Measurements from ENCODE around the gene RUNX3. TPM values are rescaled to one million over a fixed set of nuclear protein-coding genes. Genes with fewer than 3 reads are reported as not detected.
A peak's percentile ranks its signal among the peaks of the same experiment; 100 is the strongest.

RUNX3 gene
- total RNA-seq, 1 experiment from 2014 or later: 3.7 TPM

GRCh38 chr1:24932725-24933294 is 2.7 kb upstream of the RUNX3 start:
- Histone ChIP-seq H2AFZ (ENCODE audit: low read length) (no peak overlapping the region), H3K4me3 (ENCODE audit: low read length) (no peak overlapping the region), H3K27me3 (ENCODE audit: low read length) (peaks cover 40% of the 10 kb centered on the region), H3K9me2 (replicated peaks; ENCODE audit: low read length) (no peaks in the 10 kb centered on the region), H4K20me1 (ENCODE audit: low read length) (no peaks in the 10 kb centered on the region), H3K9ac (ENCODE audit: low read length) (no peak overlapping the region), H3K4me2 (ENCODE audit: low read length) (no peak overlapping the region), H3F3A (ENCODE audit: low read length, unreplicated experiment) (no peaks in the 10 kb centered on the region), H3K4me1 (ENCODE audit: insufficient read depth, low read length) (no peaks in the 10 kb centered on the region), H3K79me2 (ENCODE audit: low read length) (no peaks in the 10 kb centered on the region), H3K9me3 (ENCODE audit: low read length) (no peaks in the 10 kb centered on the region), H3K27ac (ENCODE audit: low read length) (no peak overlapping the region), H3K36me3 (ENCODE audit: low read depth, low read length) (no peaks in the 10 kb centered on the region)
- intact Hi-C loops (cut with micrococcal nuclease): loop anchor here (1.0 kb wide), 2 partner anchors 104 to 168 kb away; no protein-coding TSS in a partner anchor
- ATAC-seq: no peak
- BruUV-seq (replicated peaks): no TSS peak
- ChIA-PET POLR2A (ENCODE audit: unreplicated experiment) (no interaction called here), CTCF (interaction anchor here (0.6 kb wide), 1 partner anchor 18 kb away, joined by 4 read pairs; no protein-coding TSS in a partner anchor)
- no peak for DNase-seq
- TF ChIP-seq EZH2phosphoT487 (IDR thresholded peaks at IDR 0.05; ENCODE audit: borderline replicate concordance, low read length): no peak
- TF ChIP-seq EZH2 (IDR thresholded peaks at IDR 0.05; ENCODE audit: low read length, unreplicated experiment): no peak
- TF ChIP-seq CTCF (conservative IDR thresholded peaks at IDR 0.05; ENCODE audit: low read depth, low read length): no peak

- Histone ChIP-seq H3K36me3 (ENCODE audit: low read depth, low read length) (no peaks in the 10 kb centered on the region), H3K79me2 (ENCODE audit: low read length) (no peaks in the 10 kb centered on the region), H3F3A (ENCODE audit: low read length, unreplicated experiment) (no peaks in the 10 kb centered on the region), H3K4me3 (ENCODE audit: low read length) (0 out of 2 replicates have a peak overlapping the region, but pooled peaks have one; percentile 22), H4K20me1 (ENCODE audit: low read length) (no peaks in the 10 kb centered on the region), H3K27ac (ENCODE audit: low read length) (no peak overlapping the region), H2AFZ (ENCODE audit: low read length) (no peak overlapping the region), H3K4me1 (ENCODE audit: insufficient read depth, low read length) (no peaks in the 10 kb centered on the region), H3K9me2 (replicated peaks; ENCODE audit: low read length) (no peaks in the 10 kb centered on the region), H3K9ac (ENCODE audit: low read length) (no peak overlapping the region), H3K4me2 (ENCODE audit: low read length) (peak overlapping the region; percentile 51), H3K27me3 (ENCODE audit: low read length) (peaks cover 45% of the 10 kb centered on the region), H3K9me3 (ENCODE audit: low read length) (no peaks in the 10 kb centered on the region)
- ChIA-PET CTCF (no interaction called here), POLR2A (ENCODE audit: unreplicated experiment) (no interaction called here)
- intact Hi-C loops (cut with micrococcal nuclease): loop anchor here (1.0 kb wide), 2 partner anchors 105 to 169 kb away; no protein-coding TSS in a partner anchor
- ATAC-seq: peak; percentile 80
- BruUV-seq (replicated peaks): no TSS peak
- DNase-seq: peak; percentile 54
- TF ChIP-seq EZH2 (IDR thresholded peaks at IDR 0.05; ENCODE audit: low read length, unreplicated experiment): no peak
- no peak for TF ChIP-seq EZH2phosphoT487 (IDR thresholded peaks at IDR 0.05; ENCODE audit: borderline replicate concordance, low read length)
- peak; percentile 42; the same call in 1 of the 2 replicates for TF ChIP-seq CTCF (conservative IDR thresholded peaks at IDR 0.05; ENCODE audit: low read depth, low read length)
Observed at GRCh38 chr1:24932284-24932683, 2.2 kb upstream of the RUNX3 start.
